ENCODE data around the gene STX2.
"Not testable (repeated sequence)": the region's sequence is repeated elsewhere in the genome, so short reads cannot be mapped to it uniquely, and the experiment has no call there.

The STX2 gene

GRCh38 chr12:130796985-130797686 lies 41.9 kb downstream of the STX2 start:
- Histone ChIP-seq H3K9ac (ENCODE audit: low read depth, low read length) (no peak overlapping the region), H3K4me3 (ENCODE audit: low read length) (no peak overlapping the region), H3K27me3 (ENCODE audit: insufficient read depth, low read length) (no peaks in the 10 kb centered on the region), H3K9me3 (ENCODE audit: insufficient read depth, low read depth, low read length) (no peaks in the 10 kb centered on the region), H3K36me3 (ENCODE audit: insufficient read depth, low read length) (peaks cover 68% of the 10 kb centered on the region), H3K27ac (ENCODE audit: low read depth, low read length) (no peak overlapping the region), H3K4me1 (ENCODE audit: insufficient read depth, low read length) (0 out of 2 replicates have a peak, but pooled peaks cover 2% of the 10 kb centered on the region)
- 96% methylated on average over 19 of the region's 19 CpGs for WGBS

DNA sequence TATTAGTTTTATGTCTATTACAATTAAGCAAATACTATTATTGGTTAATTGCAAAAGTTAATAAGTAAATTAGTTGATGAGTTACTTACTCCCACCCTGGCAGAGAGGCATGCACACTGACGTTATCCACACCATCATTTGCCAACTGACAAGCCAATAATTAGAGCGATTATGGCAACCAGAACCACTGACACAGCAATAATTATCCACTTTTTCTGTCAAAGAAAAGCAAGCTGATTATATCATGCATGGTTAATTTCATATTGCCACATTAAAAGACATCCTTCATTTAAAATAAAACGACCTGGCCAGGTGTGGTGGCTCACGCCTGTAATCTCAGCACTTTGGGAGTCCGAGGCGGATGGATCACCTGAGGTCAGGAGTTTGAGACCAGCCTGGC lies 43.1 kb downstream of the STX2 start:
- Histone ChIP-seq H3K9ac (ENCODE audit: low read depth, low read length) (no peak overlapping the region), H3K9me3 (ENCODE audit: insufficient read depth, low read depth, low read length) (no peaks in the 10 kb centered on the region), H3K27ac (ENCODE audit: low read depth, low read length) (no peak overlapping the region), H3K36me3 (ENCODE audit: insufficient read depth, low read length) (peaks cover 68% of the 10 kb centered on the region), H3K27me3 (ENCODE audit: insufficient read depth, low read length) (no peaks in the 10 kb centered on the region), H3K4me1 (ENCODE audit: insufficient read depth, low read length) (0 out of 2 replicates have a peak, but pooled peaks cover 2% of the 10 kb centered on the region), H3K4me3 (ENCODE audit: low read length) (no peak overlapping the region)
- 79% methylated on average over 6 of the region's 6 CpGs for WGBS

GRCh38 chr12:130793554-130793849 lies 45.5 kb downstream of the STX2 start:
- H3K9me3 ChIP-seq (ENCODE audit: insufficient read depth, low read depth, low read length), result no peaks in the 10 kb centered on the region
- H3K36me3 ChIP-seq (ENCODE audit: insufficient read depth, low read length), result peaks cover 45% of the 10 kb centered on the region
- peaks cover 25% of the 10 kb centered on the region for H3K4me1 ChIP-seq (ENCODE audit: insufficient read depth, low read length)
- H3K9ac ChIP-seq (ENCODE audit: low read depth, low read length), result no peak overlapping the region
- no peak overlapping the region for H3K4me3 ChIP-seq (ENCODE audit: low read length)
- H3K27me3 ChIP-seq (ENCODE audit: insufficient read depth, low read length), result no peaks in the 10 kb centered on the region
- 91% methylated on average over 3 of the region's 3 CpGs for WGBS
- H3K27ac ChIP-seq (ENCODE audit: low read depth, low read length), result no peak overlapping the region

GRCh38 chr12:130792821-130793553 lies 46.1 kb downstream of the STX2 start:
- H3K4me3 ChIP-seq (ENCODE audit: low read length), result no peak overlapping the region
- H3K27me3 ChIP-seq (ENCODE audit: insufficient read depth, low read length), result no peaks in the 10 kb centered on the region
- WGBS, result 86% methylated on average over 20 of the region's 20 CpGs
- peaks cover 42% of the 10 kb centered on the region for H3K36me3 ChIP-seq (ENCODE audit: insufficient read depth, low read length)
- no peak overlapping the region for H3K27ac ChIP-seq (ENCODE audit: low read depth, low read length)
- H3K9ac ChIP-seq (ENCODE audit: low read depth, low read length), result no peak overlapping the region
- H3K9me3 ChIP-seq (ENCODE audit: insufficient read depth, low read depth, low read length), result no peaks in the 10 kb centered on the region
- H3K4me1 ChIP-seq (ENCODE audit: insufficient read depth, low read length), result peaks cover 29% of the 10 kb centered on the region

DNA sequence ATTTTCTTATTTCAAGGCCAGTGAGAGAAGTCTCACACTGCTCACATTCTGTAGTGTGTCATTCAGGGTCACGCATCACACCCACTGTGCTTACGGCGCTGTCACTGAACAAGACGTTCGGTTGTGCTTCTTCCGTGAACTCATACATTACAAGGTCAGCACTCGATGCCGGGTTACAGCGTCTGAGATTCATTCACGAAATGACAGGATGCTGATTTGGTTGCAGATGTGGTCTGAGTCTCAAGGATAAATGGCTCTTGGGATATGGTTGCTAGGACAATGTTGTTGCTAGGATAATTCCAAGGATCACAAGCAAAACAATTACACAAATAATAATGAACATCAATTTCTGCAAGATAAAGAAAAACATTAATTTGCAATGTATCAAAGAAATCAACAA lies 47.4 kb downstream of the STX2 start:
- Histone ChIP-seq H3K4me1 (ENCODE audit: insufficient read depth, low read length) (peaks cover 40% of the 10 kb centered on the region), H3K9ac (ENCODE audit: low read depth, low read length) (no peak overlapping the region), H3K27me3 (ENCODE audit: insufficient read depth, low read length) (no peaks in the 10 kb centered on the region), H3K9me3 (ENCODE audit: insufficient read depth, low read depth, low read length) (no peaks in the 10 kb centered on the region), H3K4me3 (ENCODE audit: low read length) (no peak overlapping the region), H3K36me3 (ENCODE audit: insufficient read depth, low read length) (peaks cover 29% of the 10 kb centered on the region), H3K27ac (ENCODE audit: low read depth, low read length) (no peak overlapping the region)
- 95% methylated on average over 10 of the region's 10 CpGs for WGBS

DNA sequence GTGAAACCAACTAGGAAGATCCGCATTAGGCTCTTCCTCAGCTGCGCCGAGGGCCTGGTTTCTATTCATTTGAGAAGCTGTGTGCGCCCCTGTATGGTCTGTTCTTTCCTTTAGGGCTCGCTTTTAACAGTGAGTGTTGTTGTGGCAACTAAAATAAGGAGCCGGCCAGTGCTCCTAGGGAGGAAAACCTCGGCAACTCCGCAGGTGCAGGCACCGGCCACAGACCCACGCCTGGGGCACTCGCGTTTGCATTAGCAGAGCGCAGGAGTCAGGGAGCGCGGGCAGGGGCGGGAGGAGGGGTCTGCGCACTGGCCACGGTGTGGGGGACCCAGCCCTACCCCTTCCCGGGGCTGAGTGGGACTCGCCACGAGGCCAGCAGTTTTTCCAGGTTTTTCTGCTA lies 50.5 kb downstream of the STX2 start:
- Histone ChIP-seq H3K36me3 (ENCODE audit: insufficient read depth, low read length) (peaks cover 6% of the 10 kb centered on the region; the same call in 1 of the 2 replicates), H3K9me3 (ENCODE audit: insufficient read depth, low read depth, low read length) (0 out of 2 replicates have a peak, but pooled peaks cover 3% of the 10 kb centered on the region), H3K27ac (ENCODE audit: low read depth, low read length) (peak overlapping the region; percentile 90; the same call in 1 of the 2 replicates), H3K9ac (ENCODE audit: low read depth, low read length) (0 out of 2 replicates have a peak overlapping the region, but pooled peaks have one; percentile 6), H3K27me3 (ENCODE audit: insufficient read depth, low read length) (no peaks in the 10 kb centered on the region), H3K4me1 (ENCODE audit: insufficient read depth, low read length) (peaks cover 43% of the 10 kb centered on the region), H3K4me3 (ENCODE audit: low read length) (peak overlapping the region; percentile 39)
- 17% methylated on average over 21 of the region's 21 CpGs for WGBS

DNA sequence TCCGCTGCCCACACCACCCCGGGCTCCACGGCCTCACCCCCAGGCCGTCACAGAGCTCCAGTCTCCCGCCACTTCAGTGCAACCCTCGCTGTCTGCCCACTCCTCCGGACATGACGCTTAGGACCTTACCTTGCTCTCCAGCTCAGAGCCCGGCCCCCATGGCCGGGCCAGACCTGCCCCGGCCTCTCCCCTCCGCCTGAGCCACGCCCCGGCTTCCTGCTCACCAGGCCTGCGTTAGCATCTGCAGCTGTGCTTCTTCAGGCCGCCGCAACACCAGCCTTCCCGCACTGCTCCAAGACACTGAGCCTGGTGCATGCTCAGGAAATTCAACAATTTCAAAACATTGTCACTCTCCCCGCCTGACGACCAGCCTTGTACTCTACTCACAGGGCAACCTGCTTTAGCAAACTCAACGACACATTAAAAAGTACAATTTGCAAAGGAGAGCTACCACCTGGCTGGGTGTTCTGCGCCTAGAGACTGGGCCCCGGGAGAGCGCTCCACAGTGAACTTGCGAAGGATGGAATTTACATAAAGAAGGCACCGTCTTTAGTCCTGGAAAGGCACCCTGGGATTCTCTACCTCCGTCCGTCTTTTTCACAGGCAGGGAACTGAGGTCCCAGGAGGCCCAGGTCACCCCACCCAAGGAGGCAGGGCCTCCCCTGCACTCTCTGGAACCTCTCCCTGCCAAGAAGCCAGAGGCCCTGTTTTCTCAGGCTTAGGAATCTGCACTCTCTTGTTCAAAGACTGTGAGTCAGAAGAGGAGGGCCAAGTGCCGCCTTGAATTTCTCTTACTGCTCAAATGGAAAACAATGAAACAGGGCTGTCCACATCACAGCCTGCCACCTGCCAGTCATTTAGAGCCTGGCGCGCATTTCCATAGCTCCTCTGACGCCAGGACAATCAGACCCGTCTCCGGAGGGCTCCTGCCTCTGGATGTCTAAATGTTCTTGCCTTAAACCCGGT lies 51.3 kb downstream of the STX2 start:
- peak overlapping the region; percentile 39 for H3K4me3 ChIP-seq (ENCODE audit: low read length)

DNA sequence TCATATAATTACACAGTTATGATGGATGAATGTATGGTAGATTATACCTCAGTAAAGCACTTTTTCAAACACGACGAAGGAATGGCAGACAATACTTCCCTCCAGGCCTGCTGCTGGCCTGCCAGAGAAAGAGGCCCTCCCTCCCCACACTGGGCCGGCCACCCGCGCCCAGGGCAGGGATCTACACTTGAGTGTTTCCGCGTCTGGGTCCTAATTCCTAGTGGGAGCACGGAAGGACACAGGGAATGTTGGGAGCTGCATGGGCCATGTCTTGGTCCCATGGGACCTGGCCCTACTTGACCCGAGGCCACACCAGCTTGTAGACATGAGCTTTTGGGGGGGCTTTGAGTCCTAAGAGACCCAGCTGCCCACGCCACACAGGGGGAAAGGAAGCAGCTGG lies 52.0 kb downstream of the STX2 start:
- WGBS, result 75% methylated on average over 10 of the region's 10 CpGs
- no peak overlapping the region for H3K9ac ChIP-seq (ENCODE audit: low read depth, low read length)
- peaks cover 50% of the 10 kb centered on the region for H3K4me1 ChIP-seq (ENCODE audit: insufficient read depth, low read length)
- H3K36me3 ChIP-seq (ENCODE audit: insufficient read depth, low read length), result peaks cover 6% of the 10 kb centered on the region; the same call in 1 of the 2 replicates
- 0 out of 2 replicates have a peak, but pooled peaks cover 3% of the 10 kb centered on the region for H3K9me3 ChIP-seq (ENCODE audit: insufficient read depth, low read depth, low read length)
- H3K27me3 ChIP-seq (ENCODE audit: insufficient read depth, low read length), result no peaks in the 10 kb centered on the region
- H3K27ac ChIP-seq (ENCODE audit: low read depth, low read length), result peak overlapping the region; percentile 90
- H3K4me3 ChIP-seq (ENCODE audit: low read length), result no peak overlapping the region

More for the DNA sequence above, 51.3 kb downstream of the STX2 start:
- H3K9ac ChIP-seq (ENCODE audit: low read depth, low read length), result peak overlapping the region; percentile 49; the same call in 1 of the 2 replicates
- 0 out of 2 replicates have a peak, but pooled peaks cover 3% of the 10 kb centered on the region for H3K9me3 ChIP-seq (ENCODE audit: insufficient read depth, low read depth, low read length)
- WGBS, result 24% methylated on average over 35 of the region's 35 CpGs
- H3K36me3 ChIP-seq (ENCODE audit: insufficient read depth, low read length), result peaks cover 6% of the 10 kb centered on the region; the same call in 1 of the 2 replicates
- H3K27ac ChIP-seq (ENCODE audit: low read depth, low read length), result peak overlapping the region; percentile 90
- peaks cover 49% of the 10 kb centered on the region for H3K4me1 ChIP-seq (ENCODE audit: insufficient read depth, low read length)
- no peaks in the 10 kb centered on the region for H3K27me3 ChIP-seq (ENCODE audit: insufficient read depth, low read length)

GRCh38 chr12:130783110-130783715 lies 55.8 kb downstream of the STX2 start:
- 51% methylated on average over 18 of the region's 18 CpGs for WGBS

DNA sequence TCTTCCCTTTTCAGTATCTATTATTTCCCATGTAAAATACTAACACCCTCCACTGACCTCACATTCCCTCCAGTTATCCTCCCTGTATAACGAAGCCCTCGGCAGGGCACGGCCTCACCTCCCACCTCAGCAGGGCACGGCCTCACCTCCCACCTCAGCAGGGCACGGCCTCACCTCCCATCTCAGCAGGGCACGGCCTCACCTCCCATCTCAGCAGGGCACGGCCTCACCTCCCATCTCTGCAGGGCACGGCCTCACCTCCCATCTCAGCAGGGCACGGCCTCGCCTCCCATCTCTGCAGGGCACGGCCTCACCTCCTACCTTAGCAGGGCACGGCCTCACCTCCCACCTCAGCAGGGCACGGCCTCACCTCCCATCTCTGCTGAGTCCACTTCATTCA lies 56.8 kb downstream of the STX2 start:
- 90% methylated on average over 13 of the region's 13 CpGs for WGBS
- not testable (repeated sequence) for H3K9ac ChIP-seq (ENCODE audit: low read depth, low read length); H3K36me3 ChIP-seq (ENCODE audit: insufficient read depth, low read length); H3K9me3 ChIP-seq (ENCODE audit: insufficient read depth, low read depth, low read length); H3K27me3 ChIP-seq (ENCODE audit: insufficient read depth, low read length); H3K27ac ChIP-seq (ENCODE audit: low read depth, low read length); H3K4me3 ChIP-seq (ENCODE audit: low read length)
- H3K4me1 ChIP-seq (ENCODE audit: insufficient read depth, low read length), result peaks cover 15% of the 10 kb centered on the region; the same call in 1 of the 2 replicates

More at GRCh38 chr12:130783110-130783715, 55.8 kb downstream of the STX2 start:
- Histone ChIP-seq H3K4me1 (ENCODE audit: insufficient read depth, low read length) (peaks cover 25% of the 10 kb centered on the region), H3K4me3 (ENCODE audit: low read length) (no peak overlapping the region), H3K9ac (ENCODE audit: low read depth, low read length) (no peak overlapping the region), H3K27ac (ENCODE audit: low read depth, low read length) (no peak overlapping the region), H3K27me3 (ENCODE audit: insufficient read depth, low read length) (no peaks in the 10 kb centered on the region), H3K9me3 (ENCODE audit: insufficient read depth, low read depth, low read length) (0 out of 2 replicates have a peak, but pooled peaks cover 3% of the 10 kb centered on the region), H3K36me3 (ENCODE audit: insufficient read depth, low read length) (no peaks in the 10 kb centered on the region)

All from HUES64 (cell line).